SK-N-SH treated with all-trans-retinoic acid at 6 μM for 48 hours (cell line): ENCODE results near the gene CCDC57.

Experiments
- ATAC-seq: fragments of 200-7000 bp; cut with Tn5 transposase; 3 replicates; pipeline ENCODE4 v1.9.1; 2020; ENCODE audit warnings: mild to moderate bottlenecking, moderate library complexity
- BACH2 ChIP-seq: fragments of 250-450 bp; sonication (Bioruptor Pico); IDR thresholded peaks from 2 replicates; pipeline ENCODE4 v1.9.0; 2021; ENCODE audit warnings: mild to moderate bottlenecking, borderline replicate concordance
- CREB5 ChIP-seq: fragments of 250-450 bp; sonication (Bioruptor Pico); IDR thresholded peaks from 2 replicates; pipeline ENCODE4 v1.5.1; 2020; ENCODE audit warnings: low read depth, mild to moderate bottlenecking, moderate library complexity
- CSDC2 ChIP-seq: fragments of 250-450 bp; sonication (Bioruptor Pico); IDR thresholded peaks from 2 replicates; pipeline ENCODE4 v1.5.0; 2020; ENCODE audit warnings: mild to moderate bottlenecking, moderate library complexity
- ESRRG ChIP-seq: fragments of 250-450 bp; sonication (Bioruptor Pico); IDR thresholded peaks from 2 replicates; pipeline ENCODE4 v1.6.1; 2021; ENCODE audit warnings: mild to moderate bottlenecking
- GLIS3 ChIP-seq: fragments of 250-450 bp; sonication (Bioruptor Pico); IDR thresholded peaks from 2 replicates; pipeline ENCODE4 v1.5.0; 2020; ENCODE audit warnings: mild to moderate bottlenecking, moderate library complexity
- OSR1 ChIP-seq: fragments of 250-450 bp; sonication (Bioruptor Pico); IDR thresholded peaks from 2 replicates; pipeline ENCODE4 v1.8.0; 2022; ENCODE audit warnings: moderate library complexity, mild to moderate bottlenecking, inconsistent platforms
- POU6F1 ChIP-seq: fragments of 250-450 bp; sonication (Bioruptor Pico); IDR thresholded peaks from 2 replicates; pipeline ENCODE4 v1.8.0; 2021; ENCODE audit warnings: low read depth, mild to moderate bottlenecking, moderate library complexity, borderline replicate concordance
- RARB ChIP-seq: fragments of 250-450 bp; sonication (Bioruptor Pico); IDR thresholded peaks from 2 replicates; pipeline ENCODE4 v1.8.0; 2021; ENCODE audit warnings: mild to moderate bottlenecking, moderate library complexity
- SNAI2 ChIP-seq: fragments of 250-450 bp; sonication (Bioruptor Pico); IDR thresholded peaks from 2 replicates; pipeline ENCODE4 v1.5.0; 2020; ENCODE audit warnings: mild to moderate bottlenecking, moderate library complexity
- TCF4 ChIP-seq: fragments of 250-450 bp; sonication (Bioruptor Pico); IDR thresholded peaks from 2 replicates; pipeline ENCODE4 v1.8.0; 2021; ENCODE audit warnings: mild to moderate bottlenecking, moderate library complexity, borderline replicate concordance
- TSHZ2 ChIP-seq: fragments of 250-450 bp; sonication (Bioruptor Pico); IDR thresholded peaks from 2 replicates; pipeline ENCODE4 v1.5.0; 2020; ENCODE audit warnings: mild to moderate bottlenecking, moderate library complexity
- ZFP3 ChIP-seq: fragments of 250-450 bp; sonication (Bioruptor Pico); IDR thresholded peaks from 2 replicates; pipeline ENCODE4 v1.5.0; 2020; ENCODE audit warnings: mild to moderate bottlenecking, moderate library complexity
- ZNF70 ChIP-seq: fragments of 450-650 bp; formaldehyde crosslinking; IDR thresholded peaks from 2 replicates; pipeline ENCODE4 v1.5.0; 2020; ENCODE audit warnings: mild to moderate bottlenecking, moderate library complexity
- ZNF8 ChIP-seq: fragments of 450-650 bp; formaldehyde crosslinking; IDR thresholded peaks from 2 replicates; pipeline ENCODE4 v1.5.0; 2020; ENCODE audit warnings: mild to moderate bottlenecking, moderate library complexity
- TF ChIP-seq, protein P1 (sequence below): fragments of 250-450 bp; sonication (Bioruptor Pico); IDR thresholded peaks from 2 replicates; pipeline ENCODE4 v1.5.1; 2021; ENCODE audit warnings: mild to moderate bottlenecking, moderate library complexity
- TF ChIP-seq, protein P2 (sequence below): fragments of 250-450 bp; sonication (Bioruptor Pico); IDR thresholded peaks from 2 replicates; pipeline ENCODE4 v1.8.0; 2020; ENCODE audit warnings: mild to moderate bottlenecking, moderate library complexity, borderline replicate concordance

Gene CCDC57

DNA sequence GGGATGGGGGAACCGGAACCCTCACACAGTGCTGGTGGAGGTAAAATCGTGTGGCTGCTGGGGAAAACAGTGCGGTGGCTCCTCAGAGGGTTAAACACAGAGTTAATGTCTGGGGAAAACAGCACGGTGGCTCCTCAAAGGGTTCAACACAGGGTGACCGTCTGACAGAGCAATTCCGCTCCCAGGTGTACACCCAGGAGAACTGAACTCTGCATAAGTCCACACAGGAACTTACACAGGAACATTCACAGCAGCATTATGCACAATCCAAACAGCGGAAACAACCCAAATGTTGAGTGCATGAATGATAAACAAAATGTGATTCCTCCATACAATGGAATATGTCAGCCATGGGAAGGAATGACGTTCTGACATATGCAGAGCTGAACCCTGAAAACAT is 51.4 kb downstream of the CCDC57 start:
- TF ChIP-seq ESRRG, result no peak
- no peak for TF ChIP-seq ZFP3
- no peak for TF ChIP-seq ZNF8
- no peak for TF ChIP-seq CREB5 (CRISPR knock-in tag)
- no peak for TF ChIP-seq OSR1 (CRISPR knock-in tag)
- no peak for TF ChIP-seq ZNF70
- TF ChIP-seq, protein P1, sequence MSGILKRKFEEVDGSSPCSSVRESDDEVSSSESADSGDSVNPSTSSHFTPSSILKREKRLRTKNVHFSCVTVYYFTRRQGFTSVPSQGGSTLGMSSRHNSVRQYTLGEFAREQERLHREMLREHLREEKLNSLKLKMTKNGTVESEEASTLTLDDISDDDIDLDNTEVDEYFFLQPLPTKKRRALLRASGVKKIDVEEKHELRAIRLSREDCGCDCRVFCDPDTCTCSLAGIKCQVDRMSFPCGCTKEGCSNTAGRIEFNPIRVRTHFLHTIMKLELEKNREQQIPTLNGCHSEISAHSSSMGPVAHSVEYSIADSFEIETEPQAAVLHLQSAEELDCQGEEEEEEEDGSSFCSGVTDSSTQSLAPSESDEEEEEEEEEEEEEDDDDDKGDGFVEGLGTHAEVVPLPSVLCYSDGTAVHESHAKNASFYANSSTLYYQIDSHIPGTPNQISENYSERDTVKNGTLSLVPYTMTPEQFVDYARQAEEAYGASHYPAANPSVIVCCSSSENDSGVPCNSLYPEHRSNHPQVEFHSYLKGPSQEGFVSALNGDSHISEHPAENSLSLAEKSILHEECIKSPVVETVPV (CRISPR knock-in tag), result no peak
- TF ChIP-seq CSDC2 (CRISPR knock-in tag), result no peak
- no peak for TF ChIP-seq TSHZ2 (CRISPR knock-in tag)
- no peak for ATAC-seq

- no peak for TF ChIP-seq ESRRG
- TF ChIP-seq TSHZ2 (CRISPR knock-in tag), result no peak
- TF ChIP-seq ZFP3, result no peak
- TF ChIP-seq CSDC2 (CRISPR knock-in tag), result no peak
- no peak for TF ChIP-seq BACH2 (CRISPR knock-in tag)
- TF ChIP-seq TCF4 (CRISPR knock-in tag), result no peak
- ATAC-seq, result no peak
Observed at GRCh38 chr17:82160075-82160474, 52.6 kb downstream of the CCDC57 start.

DNA sequence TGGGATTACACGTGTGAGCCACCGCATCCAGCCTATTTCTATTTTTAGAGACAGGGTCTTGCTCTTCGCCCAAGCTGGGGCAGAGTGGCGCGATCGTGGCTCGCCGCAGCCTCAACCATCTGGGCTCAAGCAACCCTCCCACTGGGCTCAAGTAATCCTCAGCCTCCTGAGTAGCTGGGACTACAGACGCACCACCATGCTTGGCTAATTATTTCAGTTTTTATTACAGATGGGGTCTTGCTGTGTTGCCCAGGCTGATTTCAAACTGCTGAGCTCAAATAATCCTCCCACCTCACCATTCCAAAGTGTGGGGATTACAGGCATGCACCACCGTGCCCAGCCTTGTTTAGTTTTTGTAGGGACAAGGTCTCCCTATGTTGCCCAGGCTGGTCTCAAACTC is 53.8 kb downstream of the CCDC57 start:
- no peak for ATAC-seq
- TF ChIP-seq, protein P2, sequence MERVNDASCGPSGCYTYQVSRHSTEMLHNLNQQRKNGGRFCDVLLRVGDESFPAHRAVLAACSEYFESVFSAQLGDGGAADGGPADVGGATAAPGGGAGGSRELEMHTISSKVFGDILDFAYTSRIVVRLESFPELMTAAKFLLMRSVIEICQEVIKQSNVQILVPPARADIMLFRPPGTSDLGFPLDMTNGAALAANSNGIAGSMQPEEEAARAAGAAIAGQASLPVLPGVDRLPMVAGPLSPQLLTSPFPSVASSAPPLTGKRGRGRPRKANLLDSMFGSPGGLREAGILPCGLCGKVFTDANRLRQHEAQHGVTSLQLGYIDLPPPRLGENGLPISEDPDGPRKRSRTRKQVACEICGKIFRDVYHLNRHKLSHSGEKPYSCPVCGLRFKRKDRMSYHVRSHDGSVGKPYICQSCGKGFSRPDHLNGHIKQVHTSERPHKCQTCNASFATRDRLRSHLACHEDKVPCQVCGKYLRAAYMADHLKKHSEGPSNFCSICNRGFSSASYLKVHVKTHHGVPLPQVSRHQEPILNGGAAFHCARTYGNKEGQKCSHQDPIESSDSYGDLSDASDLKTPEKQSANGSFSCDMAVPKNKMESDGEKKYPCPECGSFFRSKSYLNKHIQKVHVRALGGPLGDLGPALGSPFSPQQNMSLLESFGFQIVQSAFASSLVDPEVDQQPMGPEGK (CRISPR knock-in tag), result no peak
- TF ChIP-seq OSR1 (CRISPR knock-in tag) (no peak), ZNF8 (no peak), RARB (CRISPR knock-in tag) (no peak), GLIS3 (CRISPR knock-in tag) (no peak), BACH2 (CRISPR knock-in tag) (no peak), POU6F1 (CRISPR knock-in tag) (no peak), SNAI2 (no peak), ESRRG (no peak)
